ENCODE data around the gene IGFL1.
"Not testable (repeated sequence)": the region's sequence is repeated elsewhere in the genome, so short reads cannot be mapped to it uniquely, and the experiment has no call there.

IGFL1 gene

DNA sequence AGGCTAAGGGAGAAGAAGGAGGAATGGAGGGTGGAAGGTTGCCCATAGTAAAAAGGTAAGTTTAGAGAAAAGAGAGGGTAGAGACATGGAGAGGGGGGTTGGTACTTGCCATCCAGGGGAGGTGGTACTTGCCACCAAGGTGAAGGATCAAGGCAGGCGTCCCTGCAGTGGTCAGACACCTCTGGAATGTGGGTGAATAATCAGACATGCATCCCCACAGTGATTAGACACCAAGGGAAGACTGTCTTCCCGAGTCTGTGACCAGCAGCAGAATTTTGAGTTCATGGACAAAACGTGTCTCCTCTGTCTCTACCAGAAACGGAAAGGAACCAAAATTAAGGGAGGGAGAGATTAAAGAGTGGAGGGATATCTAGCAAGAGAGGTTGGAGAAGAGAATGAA, 27.1 kb upstream of the IGFL1 start:
- DNase-seq: no peak

DNA sequence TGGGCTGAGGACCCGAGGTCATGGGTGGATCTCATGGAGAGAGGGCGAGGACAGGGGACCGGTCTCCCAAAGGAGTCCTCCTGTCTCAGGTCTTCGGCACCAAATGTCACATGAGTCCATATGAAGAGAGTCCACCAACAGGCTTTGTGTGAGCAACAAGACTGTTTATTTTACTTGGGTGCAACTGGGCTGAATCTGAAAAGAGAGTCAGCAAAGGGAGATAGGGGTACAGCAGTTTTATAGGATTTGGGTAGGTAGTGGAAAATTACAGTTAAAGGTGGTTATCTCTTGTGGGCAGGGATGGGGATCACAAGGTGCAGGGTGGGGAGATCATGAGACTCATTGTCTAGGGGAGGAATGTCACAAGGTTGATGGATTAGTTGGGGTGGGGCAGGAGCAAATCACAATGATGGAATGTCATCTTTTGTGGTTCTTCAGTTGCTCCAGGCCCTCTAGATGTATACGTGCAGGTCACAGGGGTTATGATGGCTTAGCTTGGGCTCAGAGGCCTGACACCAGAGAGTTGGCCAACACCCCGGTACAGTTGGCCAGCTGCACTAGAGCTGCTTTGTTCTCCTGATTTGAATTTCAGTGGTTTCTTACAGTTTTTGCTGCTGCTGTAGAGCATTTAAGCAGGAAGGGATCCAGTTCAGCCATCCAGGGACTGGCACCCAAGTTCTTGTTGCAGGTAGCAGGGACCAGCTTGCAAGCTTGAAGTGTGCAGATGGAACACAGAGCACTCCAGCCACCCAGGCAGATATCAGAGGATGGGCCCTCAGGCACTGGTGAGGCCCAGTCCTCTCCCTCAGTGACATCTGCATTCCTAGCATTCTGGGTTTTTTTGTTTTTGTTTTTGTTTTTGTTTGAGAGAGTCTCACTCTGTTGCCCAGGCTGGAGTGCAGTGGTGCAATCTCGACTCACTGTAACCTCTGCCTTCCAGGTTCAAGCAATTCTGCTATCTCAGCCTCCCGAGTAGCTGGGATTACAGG, 26.4 kb upstream of the IGFL1 start:
- no peak for DNase-seq

DNA sequence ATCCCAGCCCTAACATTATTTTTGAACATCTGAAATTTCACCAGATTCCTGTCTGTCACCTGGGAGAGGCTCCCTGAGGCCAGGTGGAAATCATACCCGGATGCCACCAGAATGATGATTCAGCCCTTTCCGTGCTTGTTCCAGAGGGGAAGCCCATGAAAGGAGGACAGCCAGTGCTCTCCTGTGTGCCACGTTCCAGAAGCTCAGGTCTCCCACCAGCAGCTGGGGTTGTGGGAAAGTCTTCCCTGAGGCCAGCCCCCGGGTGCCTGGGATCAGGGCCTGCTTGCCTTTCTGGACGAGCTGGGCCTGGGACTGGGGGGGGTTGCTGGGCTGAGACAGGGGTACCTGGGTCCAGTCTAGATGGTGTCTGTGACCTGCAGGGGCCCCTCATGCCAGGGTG, 25.5 kb upstream of the IGFL1 start:
- DNase-seq: no peak

DNA sequence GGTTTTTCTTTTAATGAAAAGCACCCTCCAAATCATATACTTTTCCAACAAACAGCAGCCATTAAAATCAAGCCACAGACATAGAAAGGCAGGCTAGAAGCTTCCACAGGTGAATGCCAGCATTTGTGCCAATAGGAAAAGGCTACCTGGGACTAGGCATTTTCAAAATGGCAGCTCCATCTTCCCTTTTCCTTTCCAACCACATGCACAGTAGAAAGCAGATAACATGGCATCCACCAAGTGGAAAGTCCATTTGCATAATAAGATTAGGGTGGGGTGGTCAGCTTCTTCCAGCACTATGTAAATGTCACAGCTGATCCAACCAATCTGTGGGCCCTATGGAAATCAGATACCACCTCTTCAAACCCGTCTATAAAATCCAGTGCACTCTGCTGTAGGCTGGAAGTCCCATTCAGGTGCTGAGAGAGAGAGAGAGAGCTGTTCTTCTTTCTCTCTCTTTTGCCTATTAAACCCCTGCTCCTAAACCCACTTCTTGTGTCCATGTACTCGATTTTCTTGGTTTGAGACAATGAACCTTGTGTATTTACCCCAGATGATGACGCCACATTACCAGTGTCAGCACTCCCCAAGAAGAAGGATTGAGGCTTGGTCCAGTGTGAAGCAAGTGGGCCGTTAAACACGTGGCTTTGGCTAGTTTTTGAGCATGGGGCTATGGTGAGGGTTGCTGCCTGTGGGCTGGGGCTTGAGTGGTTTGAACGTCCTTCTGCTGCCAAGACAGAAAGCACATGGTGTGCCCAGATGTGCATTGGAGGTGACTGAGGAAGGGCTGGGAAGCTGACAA, 24.2 kb upstream of the IGFL1 start:
- DNase-seq: no peak

DNA sequence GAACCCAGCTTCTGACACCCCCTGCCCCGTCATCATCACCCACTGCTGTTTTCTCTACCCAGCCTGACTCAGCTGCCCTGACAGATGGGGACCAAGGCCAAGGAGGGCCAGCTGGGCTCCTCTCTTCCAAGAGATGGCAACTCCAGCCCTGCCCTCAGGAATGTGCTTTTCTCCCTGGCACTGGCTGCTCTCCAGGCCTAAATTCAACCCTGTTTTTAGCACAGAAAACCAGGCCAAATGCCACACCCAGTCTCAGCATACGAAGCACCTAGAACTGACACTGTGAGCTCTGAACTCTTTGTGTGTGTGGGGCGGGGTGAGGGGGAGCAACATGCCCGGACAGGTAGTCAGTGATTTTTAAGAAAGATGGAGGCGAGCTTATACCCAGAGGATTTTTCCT, 23.4 kb upstream of the IGFL1 start:
- DNase-seq: no peak

DNA sequence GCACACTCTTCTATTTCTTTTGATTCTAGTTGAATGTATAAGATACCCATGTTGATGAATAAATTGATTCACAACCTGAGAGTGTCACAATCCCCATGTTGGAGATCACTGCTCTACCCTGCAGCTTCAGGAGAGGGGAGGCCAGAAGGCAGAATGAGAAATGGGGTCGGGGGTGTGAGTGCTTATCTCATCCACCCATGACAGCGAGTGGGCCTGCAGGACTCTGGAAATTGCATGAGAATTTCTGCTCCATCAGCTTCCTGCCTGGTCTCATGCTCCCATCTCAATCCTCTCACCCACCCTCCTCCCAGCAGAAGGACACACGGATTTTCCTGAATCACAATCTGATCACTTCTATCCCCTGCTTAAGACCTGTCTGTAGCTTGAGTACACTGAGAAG, 22.9 kb upstream of the IGFL1 start:
- peak; percentile 37 to 48 (median 37) for DNase-seq

DNA sequence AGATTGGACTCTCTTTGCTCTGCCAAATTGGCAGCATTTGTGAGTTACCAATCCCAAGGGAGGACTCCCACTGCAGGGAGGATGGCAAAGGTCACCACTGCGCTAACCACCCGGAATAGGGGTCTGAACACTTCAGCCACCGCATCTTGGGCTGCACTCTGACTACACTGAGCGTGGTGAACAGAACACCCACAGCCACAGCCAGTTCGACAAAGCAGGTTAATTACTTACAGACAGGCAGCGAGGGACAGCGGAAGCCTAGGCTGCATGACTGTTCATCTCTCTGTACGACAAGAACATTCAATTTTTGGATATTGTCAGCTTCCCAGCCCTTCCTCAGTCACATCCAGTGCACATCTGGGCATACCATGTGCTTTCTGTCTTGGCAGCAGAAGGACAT, 21.7 kb upstream of the IGFL1 start:
- not testable (repeated sequence) for DNase-seq

DNA sequence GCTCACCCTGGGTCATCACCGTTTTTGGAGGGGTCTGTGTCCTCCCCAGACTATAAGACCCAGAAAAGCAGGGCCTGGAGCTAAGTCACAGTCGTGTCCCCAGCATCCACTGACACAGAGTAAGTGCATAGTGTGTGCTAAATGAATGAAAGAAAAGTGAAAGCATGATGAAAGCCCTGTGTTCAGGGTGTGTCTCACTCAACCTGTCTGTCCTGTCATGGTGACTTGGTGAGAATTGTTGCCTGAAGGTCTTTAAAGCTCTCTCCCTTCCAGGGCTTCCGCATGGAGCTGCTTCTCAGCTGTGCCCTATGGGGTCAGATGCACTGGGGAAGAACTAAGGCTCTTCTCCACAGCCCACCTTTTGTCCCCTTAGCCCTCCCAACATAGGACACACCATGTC, 20.5 kb upstream of the IGFL1 start:
- DNase-seq: no peak

DNA sequence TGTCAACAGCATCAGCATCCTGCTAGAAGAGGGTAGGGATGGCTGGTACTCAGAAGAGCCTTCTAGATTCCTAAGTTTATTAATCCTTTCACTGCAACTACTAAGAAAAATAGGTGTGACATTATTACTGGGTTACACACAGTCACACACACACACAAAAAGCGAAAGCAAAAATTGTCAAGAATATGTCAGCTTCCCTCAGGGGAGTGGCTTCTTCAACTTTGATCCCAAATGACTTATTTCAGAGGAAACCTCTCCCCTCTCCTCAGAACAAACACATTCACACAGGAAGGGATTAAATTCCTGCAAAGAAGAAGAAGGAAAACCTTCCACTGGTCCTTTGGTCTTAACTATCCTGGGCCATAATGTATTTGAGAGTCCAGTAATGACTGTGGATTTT, 20.1 kb upstream of the IGFL1 start:
- DNase-seq: no peak

DNA sequence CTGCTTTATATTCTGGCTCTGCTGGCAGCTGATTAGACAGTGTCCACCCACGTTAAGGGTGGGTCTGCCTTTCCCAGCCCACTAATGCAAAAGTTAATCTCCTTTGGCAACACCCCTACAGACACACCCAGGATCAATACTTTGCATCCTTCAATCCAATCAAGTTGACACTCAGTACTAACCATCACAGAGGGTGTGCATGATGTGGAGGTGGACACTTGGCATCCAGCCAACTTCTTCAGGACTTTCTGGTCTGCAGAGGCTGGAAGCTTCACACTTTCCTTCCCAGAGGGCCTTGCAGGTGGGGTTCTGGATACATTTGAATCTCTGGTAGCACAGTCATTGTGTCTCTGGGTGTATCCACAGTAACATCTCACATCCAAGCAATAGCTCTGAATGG, 18.9 kb upstream of the IGFL1 start:
- DNase-seq: no peak

DNA sequence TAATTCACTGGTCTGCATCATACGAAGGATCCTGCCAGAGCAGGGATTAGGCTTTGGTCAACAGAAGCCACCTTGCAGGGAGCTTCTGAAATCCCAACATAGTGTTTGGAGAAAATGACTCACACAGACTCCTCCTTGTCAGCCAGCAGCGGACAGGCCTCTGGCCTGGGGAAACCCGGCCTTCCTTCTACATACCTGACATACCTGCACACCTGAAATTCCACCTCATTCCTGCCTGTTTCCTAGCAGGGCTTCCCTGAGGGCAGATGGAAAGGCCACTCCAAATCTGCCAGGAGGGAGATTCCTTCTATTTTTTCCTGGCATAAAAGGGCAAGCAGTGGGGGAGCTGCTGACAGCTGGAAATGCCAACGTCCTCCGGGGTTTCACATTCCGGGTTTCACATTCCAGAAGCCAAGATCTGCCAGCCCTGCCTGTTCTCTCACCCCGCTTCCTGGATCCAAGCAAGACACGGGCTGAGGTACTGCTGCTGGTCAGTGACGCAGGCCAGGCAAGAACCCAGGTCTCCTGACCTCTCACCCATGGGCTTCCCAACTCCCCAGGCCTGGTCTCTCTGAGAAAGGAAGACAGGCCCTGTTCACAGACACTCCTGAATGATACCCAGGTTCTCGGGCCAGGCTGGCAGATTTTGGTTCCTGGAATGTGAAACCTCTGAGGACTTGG, 18.2 kb upstream of the IGFL1 start:
- DNase-seq: no peak

DNA sequence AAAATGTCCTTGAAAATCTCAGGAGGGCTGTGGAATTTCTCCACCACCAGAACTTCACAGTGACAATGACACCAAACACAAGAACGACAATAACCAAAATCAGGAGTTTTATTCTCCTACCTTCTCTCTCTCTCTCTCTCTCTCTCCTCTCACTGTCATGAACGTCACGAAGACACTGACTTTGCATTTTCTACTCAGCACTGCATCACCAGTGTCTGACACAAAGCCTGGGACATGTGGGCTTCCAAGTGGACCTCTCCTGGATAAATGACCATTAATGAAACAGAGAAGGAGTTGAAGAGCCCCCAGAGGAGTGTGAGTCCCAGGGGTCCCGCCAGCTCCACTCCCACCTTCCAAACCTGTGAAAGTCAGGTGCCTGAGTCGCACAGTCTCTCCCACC, 16.9 kb upstream of the IGFL1 start:
- not testable (repeated sequence) for DNase-seq

DNA sequence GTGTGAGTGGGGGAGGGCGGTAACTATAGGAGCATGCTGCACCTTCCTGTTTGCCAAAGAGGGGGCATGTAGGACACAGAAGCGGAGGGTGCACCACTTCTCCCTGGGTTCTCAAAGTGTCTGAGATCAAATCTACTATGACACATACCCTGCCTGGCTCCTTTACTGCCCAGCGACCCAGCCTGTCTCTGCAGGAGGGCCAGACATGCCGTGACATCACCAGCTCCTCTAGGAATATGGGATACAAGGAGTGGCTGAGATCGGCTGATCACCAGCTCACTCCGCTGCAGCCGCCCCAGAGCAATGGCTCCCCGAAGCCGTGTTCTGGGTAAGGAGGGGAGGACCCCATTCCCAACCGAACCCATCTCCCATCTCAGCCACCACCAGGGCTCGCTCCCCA, 16.4 kb upstream of the IGFL1 start:
- DNase-seq: no peak

DNA sequence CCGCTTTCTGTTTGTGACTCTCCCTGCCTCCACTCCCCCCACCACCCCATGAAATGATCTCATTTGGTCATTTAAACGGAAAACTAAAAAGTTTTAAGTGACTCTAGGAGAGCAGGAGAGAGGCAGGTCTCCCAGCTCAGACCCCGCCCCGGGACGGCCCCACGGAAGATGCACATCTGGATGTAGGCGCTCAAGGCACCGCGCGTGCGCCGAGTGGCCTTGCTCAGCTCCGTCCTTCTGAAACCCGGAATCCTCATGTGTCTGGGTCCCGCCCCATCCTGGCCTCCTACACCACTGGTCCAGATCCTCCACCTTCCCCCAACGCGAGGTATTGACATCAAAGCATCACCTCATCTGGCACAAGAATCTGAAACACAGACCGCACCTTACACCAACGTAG, 15.7 kb upstream of the IGFL1 start:
- DNase-seq: no peak

DNA sequence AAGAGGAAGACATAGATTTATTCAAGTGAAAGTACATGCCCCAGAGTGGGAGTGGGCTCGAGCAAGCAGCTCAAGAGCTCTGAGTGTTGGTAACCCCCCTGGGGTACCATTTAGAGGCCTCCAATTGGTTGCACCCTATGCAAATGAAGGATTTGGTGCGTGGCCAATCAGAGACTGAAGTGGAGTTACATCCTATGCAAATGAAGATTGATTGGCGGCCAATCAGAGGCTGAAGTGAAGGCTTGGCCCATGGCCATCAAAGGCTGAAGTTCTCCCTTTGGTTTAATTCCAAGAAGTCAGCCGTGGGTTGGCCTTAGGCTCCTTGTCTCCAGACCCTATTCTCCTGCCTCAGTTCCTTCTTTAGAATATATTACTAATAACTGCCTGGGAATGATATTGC, 12.9 kb upstream of the IGFL1 start:
- no peak for DNase-seq

DNA sequence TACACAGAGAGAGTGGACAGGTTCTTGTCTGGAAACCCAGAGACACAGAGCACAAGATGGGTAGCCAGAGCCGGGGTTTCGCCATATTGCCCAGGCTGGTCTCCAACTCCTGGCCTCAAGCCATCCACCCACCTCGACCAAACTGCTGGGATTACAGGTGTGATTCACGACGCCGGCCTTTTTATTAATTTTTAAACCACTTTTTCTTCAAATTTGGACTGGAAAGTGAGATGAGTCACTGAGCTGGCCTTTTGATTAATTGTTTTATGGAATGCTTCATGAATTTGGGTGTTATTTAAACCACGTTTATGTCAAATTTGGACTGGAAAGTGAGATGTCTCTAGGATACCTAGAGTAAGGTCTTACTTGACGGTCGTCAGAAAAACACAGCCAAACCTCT, 12.1 kb upstream of the IGFL1 start:
- no peak for DNase-seq

DNA sequence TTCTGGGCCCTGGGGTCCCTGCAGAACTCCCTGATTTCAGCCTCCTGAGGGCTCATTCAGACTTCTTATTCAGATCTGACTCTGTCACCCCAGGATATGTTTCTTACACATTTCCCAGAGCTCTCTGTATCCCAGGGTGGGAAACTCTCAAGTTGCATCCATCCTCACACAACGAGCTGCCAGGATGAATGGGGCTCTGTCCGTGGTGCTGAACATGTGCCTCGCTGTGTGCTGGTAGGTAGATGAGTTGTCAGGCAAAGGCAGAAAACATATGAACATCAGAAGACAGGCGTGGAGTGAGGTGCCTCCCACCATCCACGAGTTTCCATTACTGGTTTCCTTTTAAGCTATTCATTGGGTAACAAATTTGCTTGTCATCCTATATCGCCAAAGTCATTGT, 11.4 kb upstream of the IGFL1 start:
- peak; percentile 37 to 67 (median 48) for DNase-seq

DNA sequence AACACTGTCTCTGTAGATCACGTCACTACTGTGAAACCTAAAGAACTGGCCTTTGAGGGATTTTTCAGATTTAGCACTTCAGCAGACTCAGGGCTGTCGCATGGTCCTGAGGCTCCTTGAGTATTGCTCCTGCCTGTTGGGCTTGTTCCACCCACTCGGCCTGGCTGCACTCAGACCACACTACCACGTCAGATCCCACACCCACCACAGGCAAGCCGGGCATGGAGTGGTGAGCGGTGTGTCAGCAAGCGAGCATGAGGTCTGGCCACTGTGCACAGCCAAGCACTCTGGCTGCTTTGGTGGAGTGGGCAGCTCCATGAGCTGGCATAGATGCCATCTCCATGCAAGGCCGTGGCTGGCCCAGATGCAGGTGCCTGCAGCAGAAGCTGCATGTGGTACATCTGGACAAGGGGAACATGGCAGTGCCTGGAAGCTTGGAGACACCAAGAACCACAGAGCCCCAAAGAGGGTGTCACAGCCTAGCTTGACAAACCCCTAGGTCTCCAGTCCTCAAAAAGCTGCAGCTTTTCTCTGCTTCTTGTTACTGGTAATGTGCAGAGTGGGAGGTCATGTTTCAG, 9.4 kb upstream of the IGFL1 start:
- no peak for DNase-seq

DNA sequence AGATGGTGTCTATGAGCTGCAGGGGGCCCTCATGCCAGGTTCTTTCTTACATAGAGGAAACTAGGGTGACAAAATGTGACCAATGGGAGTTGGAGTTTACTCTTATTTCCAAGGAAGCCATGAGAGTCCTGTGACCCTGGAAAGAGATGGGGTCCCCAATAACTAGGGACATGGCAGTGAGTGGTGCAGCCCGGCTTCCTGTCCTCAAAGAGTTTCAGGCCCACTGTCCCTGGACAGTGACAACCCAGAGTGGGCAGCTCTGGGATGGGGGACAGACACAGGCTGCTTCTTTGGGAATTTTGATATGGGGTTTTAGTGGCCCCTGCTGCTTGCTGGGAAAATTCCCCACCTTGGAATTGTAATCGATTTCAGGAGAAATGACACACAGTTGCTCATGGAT, 8.4 kb upstream of the IGFL1 start:
- DNase-seq: no peak

DNA sequence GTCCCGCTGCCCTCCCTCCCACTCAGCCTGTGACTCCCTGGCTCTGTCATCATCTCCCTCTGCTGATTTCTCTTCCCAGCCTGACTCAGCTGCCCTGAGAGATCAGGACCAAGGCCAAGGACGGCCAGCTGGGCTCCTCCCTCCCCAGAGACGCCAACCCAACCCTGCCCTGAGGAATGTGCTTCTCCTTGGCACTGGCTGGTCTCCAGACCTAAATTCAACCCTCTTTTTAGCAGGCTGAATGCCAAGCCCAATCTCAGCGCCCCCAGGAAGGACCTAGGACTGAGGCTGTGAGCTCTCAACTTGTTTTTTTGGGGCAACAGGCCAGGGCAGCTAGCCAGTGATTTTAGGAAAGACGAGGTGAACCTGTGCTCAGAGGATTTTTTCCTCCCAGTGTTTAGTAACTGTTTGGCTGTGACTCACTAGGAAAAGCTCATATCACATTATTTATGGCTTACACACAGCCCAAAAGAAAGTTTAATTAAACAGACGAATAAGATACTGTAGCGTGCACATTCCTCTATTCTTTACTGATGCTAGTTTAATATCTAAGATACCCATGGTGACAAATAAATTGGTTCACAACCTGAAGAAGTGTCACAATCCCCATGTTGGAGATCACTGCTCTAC, 7.4 kb upstream of the IGFL1 start:
- DNase-seq: peak in 2 of 3 donors; percentile 35 to 41

DNA sequence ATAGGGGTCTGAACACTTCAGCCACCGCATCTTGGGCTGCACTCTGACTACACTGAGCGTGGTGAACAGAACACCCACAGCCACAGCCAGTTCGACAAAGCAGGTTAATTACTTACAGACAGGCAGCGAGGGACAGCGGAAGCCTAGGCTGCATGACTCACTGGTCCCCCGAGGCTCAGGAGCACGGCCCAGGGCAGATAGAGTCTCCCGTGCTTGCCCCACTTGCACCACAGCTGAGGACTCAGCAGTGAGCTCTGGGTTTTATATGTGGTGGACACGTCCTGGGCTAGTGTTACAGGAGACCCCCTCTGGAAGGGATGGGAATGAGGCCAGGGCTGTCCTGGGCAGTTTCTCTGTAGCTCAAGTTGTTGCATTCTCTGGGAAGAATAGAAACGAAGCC, 5.8 kb upstream of the IGFL1 start:
- not testable (repeated sequence) for DNase-seq

DNA sequence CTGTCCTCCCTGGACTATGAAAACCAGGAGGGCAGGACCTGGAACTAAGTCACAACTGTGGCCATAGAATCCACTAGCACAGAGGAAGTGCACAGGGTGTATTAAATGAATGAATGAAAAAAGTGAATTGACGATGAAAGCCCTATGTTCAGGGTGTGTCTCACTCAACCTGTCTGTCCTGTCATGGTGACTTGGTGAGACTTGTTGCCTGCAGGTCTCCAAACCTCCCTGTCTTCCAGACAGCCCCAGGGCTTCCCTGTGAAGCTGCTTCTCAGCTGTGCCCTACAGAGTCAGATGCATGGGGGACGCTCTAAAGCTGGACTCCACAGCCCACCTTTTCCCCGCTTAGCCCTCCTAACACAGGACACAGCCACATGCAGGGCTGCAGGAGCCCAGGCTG, 4.8 kb upstream of the IGFL1 start:
- no peak for DNase-seq

DNA sequence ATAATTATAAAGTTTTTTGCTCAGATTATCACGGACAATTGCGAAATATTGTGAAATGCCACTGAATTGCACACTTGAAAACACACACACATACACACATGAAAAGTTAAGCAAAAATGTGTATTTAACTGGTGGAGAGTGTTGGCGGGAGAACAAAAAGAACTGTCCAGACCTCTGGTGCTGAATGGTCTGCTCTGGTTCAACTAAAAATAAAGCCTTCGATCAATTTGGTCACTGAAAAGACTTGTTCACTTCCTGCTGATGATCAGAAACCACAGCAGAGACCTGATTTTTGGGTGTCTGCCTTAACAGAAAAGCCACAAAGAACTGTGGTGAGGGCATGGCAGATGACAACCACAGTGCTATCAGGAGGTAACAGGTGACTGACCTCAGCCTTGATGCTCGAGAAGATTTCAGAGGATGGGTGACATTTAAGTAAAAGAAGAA, 4.0 kb upstream of the IGFL1 start:
- DNase-seq: no peak
